COR-L47 (cell line): ENCODE measurements around the gene TP53TG3E.
"Not testable (repeated sequence)": the region's sequence is repeated elsewhere in the genome, so short reads cannot be mapped to it uniquely, and the experiment has no call there.

Experiments used
- DNase-seq: peaks from one replicate; lab custom pipeline; 2025; lab: John Stamatoyannopoulos, UW

The TP53TG3E gene, protein sequence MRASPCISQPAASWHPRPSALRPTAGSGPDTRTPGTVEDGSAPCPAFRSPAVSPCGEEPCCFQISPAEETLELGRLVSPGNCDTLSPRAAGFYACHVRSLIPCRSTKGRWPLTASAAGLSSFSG

DNA sequence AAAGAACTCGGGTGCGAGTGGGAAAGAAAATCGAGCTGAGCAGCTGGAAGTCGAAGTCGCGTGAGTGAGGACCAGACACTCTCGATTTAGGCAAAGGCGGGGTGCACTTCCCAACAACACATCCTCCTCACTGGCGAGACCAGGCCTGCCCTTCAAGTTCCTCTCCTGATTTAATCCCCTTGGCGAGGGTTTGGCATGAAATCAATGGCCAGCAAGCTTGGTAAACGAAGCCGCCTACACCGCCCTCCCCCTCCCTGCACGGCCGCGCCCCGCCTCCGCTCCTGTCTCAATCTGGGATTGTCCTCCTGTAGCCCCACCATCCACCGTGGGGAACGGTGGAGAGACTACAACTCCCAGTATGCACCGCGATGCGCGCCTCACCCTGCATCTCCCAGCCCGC is at the start of gene TP53TG3E:
TSS of gene TP53TG3E (plus strand) at position 301 of the 400 bp plus-strand sequence. CDS start at position 369, 68 bp downstream.
- not testable (repeated sequence) for DNase-seq

DNA sequence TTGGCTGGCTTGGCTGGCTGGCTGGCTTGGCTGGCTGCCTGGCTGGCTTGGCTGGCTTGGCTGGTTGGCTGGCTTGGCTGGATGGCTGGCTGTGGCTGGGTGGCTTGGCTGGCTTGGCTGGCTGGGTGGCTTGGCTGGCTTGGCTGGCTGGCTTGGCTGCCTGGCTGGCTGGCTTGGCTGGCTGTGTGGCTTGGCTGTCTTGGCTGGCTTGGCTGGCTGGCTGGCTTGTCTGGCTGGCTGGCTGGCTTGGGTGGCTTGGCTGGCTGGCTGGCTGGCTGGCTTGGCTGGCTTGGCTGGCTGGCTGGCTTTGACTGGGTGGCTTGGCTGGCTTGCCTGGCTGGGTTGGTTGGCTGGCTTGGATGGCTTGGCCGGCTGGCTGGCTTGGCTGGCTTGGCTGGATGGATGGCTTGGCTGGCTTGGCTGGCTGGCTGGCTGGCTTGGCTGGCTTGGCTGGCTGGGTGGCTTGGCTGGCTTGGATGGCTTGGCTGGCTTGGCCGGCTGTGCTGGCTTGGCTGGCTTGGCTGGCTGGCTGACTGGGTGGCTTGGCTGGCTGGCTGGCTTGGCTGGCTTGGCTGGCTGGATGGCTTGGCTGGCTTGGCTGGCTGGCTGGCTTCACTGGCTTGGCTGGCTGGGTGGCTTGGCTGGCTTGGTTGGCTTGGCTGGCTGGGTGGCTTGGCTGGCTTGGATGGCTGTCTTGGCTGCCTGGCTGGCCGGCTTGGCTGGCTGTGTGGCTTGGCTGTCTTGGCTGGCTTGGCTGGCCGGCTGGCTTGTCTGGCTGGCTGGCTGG is 32.3 kb downstream of the TP53TG3E start:
- not testable (repeated sequence) for DNase-seq

DNA sequence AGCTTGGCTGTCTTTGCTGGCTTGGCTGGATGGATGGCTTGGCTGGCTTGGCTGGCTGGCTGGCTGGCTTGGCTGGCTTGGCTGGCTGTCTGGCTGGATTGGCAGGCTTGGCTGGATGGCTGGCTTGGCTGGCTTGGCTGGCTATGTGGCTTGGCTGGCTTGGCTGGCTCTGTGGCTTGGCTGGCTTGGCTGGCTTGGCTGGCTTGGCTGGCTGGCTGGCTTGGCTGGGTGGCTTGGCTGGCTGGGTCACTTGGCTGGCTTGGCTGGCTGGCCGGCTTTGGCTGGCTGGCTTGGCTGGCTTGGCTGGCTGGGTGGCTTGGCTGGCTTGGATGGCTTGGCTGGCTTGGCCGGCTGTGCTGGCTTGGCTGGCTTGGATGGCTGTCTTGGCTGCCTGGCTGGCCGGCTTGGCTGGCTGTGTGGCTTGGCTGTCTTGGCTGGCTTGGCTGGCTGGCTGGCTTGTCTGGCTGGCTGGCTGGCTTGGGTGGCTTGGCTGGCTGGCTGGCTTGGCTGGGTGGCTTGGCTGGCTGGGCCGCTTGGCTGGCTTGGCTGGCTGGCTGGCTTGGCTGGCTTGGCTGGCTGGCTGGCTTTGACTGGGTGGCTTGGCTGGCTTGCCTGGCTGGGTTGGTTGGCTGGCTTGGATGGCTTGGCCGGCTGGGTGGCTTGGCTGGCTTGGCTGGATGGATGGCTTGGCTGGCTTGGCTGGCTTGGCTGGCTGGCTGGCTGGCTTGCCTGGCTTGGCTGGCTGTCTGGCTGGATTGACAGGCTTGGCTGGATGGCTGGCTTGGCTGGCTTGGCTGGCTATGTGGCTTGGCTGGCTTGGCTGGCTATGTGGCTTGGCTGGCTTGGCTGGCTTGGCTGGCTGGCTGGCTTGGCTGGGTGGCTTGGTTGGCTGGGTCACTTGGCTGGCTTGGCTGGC is 33.8 kb downstream of the TP53TG3E start:
- DNase-seq = not testable (repeated sequence)

DNA sequence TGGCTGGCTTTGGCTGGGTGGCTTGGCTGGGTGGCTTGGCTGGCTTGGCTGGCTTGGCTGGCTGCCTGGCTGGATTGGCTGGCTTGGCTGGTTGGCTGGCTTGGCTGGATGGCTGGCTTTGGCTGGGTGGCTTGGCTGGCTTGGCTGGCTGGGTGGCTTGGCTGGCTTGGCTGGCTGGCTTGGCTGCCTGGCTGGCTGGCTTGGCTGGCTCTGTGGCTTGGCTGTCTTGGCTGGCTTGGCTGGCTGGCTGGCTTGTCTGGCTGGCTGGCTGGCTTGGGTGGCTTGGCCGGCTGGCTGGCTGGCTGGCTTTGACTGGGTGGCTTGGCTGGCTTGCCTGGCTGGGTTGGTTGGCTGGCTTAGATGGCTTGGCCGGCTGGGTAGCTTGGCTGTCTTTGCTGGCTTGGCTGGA is 34.4 kb downstream of the TP53TG3E start:
- not testable (repeated sequence) for DNase-seq

DNA sequence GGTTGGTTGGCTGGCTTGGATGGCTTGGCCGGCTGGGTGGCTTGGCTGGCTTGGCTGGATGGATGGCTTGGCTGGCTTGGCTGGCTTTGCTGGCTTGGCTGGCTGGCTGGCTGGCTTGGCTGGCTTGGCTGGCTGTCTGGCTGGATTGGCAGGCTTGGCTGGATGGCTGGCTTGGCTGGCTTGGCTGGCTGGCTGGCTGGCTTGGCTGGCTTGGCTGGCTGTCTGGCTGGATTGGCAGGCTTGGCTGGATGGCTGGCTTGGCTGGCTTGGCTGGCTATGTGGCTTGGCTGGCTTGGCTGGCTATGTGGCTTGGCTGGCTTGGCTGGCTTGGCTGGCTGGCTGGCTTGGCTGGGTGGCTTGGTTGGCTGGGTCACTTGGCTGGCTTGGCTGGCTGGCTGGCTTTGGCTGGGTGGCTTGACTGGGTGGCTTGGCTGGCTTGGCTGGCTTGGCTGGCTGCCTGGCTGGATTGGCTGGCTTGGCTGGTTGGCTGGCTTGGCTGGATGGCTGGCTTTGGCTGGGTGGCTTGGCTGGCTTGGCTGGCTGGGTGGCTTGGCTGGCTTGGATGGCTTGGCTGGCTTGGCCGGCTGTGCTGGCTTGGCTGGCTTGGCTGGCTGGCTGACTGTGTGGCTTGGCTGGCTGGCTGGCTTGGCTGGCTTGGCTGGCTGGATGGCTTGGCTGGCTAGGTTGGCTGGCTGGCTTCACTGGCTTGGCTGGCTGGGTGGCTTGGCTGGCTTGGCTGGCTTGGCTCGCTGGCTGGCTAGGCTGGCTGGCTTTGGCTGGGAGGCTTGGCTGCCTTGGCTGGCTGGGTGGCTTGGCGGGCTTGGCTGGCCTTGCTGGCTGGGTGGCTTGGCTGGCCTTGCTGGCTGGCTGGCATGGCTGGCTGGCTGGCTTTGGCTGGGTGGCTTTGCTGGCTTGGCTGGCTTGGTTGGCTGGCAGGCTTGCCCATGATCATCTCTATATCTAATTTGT is 35.3 kb downstream of the TP53TG3E start:
- DNase-seq = not testable (repeated sequence)
